GM10847 (cell line): Measurements from ENCODE around the gene SEC24D.

Experiments used
- POLR2A ChIP-seq: IDR thresholded peaks from 2 replicates; pipeline ENCODE4 v1.6.1; 2011; ENCODE audit not compliant: insufficient read length; ENCODE audit errors: extremely low read depth

SEC24D gene

DNA sequence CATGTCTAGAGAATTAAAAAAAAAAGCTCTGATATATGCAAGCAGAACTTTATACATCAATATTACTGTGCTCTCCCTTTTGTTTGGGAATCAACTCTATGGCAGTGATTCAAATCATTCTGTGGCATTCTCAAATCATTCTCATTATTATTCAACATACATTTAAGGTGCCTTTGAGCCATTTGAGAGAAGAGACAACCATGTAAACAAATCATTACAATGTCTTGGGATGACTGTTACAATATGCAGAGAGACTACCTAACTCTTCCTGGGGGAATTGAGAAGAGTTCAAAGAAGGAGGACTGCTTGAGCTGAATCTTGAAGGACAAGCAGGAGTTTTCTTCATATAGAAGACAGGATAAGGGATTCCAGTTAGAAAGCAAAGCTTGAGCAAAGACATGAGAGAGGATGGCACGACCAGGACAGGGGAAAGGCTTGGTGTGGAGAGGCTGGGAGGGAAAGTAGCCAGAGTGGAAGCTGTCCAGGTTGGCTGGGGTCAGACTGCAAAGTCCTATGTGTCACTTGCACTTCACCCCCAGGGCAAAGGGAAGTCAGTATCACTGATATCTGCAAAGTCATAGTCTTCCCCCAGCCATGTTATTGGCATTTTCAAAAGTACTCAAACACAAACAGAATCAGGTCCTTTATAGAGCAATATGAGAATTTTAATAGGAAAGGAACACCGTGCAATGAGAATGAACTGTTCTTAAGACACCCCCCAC lies 9.0 kb downstream of the SEC24D start:
- TF ChIP-seq POLR2A = no peak

DNA sequence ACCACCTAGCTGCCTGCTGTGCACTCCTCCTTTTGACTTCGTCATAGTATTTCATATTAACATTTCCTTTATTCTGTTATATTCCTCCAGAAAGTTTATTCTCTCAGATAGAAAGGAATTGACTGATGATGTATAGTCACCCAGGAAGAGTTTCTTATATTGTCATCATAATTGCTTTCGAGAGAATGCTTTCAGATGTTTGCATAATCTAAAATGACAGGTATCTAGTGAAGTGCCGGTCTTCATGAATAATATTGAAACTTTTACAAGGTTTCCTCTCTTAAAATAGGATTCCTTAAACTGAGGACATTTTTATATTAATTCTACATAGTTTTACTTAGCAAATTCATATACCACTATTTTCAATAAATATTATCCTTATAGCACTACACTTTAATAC lies 10.1 kb downstream of the SEC24D start:
- no peak for TF ChIP-seq POLR2A

DNA sequence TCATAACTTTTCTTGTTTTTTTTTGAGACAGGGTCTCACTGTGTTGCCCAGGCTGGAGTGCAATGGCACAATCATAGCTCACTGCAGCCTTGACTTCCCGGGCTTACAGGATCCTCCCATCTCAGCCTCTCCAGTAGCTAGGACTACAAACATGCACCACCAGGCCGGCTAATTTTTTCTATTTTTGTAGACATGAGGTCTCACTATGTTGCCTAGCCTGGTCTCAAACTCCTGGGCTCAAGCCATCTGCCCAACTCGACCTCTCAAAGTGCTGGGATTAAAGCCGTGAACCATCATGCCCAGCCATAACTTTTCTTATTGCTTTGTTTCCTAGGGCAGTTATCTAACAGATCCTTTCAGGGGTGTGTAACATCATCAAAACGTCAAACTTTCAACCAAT lies 11.8 kb downstream of the SEC24D start:
- TF ChIP-seq POLR2A = no peak

DNA sequence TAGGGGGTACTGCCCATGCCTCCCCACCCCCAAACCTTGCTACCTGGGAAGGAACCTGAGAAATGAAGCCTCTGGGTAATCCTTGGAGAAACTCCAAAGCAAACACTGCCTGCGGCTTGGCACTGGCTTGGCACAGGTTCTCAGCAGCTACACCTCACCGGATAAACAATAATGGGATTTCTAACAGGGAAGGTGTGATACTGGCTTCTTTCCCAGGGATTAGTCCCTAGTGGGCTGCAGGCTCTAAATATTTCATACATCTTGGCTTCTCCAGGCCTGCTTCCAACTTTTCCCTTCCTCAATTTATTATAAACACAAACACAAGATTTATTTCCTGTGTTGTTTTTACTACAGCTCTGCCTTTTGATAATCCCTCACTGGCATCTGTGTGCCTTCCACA lies 12.5 kb downstream of the SEC24D start:
- no peak for TF ChIP-seq POLR2A

DNA sequence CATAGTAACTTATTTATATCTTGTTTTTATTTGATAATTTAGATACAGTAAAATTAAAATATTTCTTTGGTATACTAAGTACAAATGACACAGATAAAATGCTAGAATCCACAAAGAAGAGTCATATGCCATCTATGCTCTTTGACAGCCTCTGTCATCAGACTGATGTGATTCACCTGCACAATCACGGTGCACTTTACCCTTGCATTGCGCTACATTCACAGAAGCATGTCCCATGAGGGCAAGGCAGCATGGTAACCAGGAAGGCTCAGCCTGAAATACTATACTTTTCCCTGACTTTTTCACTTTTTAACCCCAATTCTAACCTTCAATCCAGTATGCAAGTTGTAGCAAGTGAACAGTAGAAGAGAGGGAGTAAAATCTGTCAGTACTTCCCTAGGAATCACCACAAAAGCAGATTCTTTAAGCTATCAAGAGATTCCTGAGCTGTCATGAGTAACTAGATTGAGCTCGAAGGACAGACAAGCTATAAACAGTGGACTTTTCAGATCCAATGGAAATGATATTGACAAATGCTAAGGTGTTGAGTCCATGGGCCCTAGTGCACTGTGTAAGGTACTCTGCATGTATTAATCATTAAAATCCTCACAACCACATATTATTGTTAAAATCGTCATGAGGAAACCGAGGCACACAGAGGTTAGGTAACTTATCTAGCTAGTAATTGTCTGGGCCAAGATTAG lies 14.2 kb downstream of the SEC24D start:
- no peak for TF ChIP-seq POLR2A

DNA sequence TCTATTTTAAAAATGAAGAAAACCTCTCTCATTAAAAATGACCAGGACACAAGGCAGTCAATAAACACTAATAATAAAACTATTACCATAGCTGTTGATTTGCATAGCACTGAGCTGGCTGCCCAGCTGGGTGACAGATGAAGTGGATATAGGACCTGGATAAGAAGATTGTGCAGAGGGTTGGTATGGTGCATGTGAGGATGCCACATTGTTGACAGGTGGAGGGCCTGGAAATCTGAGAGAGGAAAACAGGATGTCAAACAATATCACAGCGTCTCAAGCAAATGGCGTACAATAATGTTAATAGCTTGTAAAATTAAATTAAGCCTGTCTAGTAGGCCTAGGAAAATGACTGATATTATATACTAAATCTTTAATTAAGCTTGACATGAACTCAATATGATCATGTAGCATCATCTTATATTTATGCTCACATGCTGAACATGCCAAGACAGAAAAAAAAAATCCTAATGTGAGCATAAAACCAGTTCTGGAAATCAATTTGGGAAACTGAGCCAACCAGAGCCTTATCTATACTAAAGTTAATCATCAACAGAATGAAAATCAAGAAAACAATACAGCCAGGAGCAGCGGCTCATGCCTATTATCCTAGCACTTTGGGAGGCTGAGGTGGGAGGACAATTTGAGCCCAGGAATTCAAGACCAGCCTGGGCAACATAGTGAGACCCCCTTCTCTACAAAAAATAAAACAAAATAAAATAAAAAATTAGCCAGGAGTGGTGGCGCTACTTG lies 18.6 kb downstream of the SEC24D start:
- no peak for TF ChIP-seq POLR2A

DNA sequence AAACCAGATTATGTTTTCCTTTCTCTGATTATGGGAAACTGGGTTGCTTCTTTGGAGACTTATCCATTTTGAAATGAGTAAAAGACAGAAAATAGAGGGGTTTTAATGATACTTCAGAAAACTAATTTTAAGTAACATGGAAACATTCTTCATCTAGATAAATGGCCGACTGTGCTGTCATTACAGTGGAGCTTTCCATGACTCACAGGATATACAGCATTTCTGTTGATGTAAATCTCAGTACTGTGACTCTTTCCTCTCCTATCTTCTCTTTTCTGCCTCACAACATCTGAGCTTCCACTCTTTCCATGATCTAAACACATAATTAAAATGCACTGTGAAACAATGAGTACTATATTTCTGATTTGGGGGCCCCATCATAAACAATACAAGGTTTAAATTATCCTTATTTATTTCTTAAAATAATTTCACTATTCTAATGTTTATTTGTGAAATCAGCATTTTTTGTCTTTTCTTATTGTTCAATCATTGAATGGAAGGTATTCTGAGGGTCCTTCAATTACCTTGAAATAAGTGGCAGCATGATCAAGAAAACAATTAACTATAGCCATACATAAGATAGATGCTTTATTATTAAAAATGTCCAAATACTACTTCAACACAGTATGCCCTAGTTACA lies 19.3 kb downstream of the SEC24D start:
- no peak for TF ChIP-seq POLR2A

DNA sequence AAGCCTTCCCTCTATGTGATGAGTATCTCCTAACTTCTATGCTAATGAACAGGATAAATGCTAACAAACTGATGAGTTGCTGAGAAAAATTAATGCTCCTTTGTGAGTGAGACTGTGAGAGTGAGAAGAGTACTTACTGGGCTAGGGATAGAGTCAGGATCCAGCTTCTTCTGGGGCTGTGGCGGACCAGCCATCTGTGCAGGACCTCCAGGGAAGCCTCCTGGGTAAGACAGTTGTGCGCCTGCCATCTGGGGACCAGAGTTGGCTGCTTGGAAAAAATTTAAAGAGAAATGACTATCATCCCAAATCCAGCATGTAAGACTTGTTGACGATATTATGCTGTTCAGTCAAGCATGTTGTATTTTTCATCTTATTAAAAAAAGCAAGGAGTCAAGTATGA lies 21.0 kb downstream of the SEC24D start:
- TF ChIP-seq POLR2A = no peak

DNA sequence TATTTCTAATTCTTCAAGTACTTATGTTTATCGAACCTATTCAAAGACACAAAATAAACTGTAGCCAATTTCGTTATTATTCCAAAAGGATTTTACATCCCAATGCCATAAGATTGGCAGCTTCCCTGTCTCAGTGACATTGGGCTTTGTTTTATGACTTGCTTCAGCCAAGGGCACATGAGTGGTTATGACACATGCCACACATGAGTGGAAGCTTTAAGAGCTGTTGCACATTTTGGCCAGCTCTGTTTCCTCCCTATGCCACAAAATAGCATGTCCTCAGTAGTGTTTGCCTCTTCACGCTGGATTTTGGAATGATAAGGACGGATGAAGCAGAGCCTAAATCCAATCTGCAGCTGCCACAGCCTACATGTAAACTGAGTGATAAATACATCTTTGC lies 21.9 kb downstream of the SEC24D start:
- TF ChIP-seq POLR2A = no peak

DNA sequence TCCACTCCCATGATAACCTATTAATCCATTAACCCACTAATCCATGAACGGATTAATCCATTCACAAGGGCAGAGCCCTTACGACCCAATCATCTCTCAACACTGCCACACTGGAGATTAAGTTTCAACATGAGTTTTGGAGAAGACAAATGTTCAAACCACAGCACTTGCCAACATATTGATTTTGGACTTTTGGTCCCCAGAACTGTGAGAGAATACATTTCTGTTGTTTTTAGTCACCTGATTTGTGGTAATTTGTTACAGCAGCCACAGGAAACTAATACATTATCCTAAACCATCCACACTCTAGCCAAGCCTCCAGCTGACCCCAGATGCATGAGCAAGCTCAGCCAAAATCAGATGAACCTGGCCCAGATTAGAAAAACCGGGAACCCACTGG lies 22.4 kb downstream of the SEC24D start:
- no peak for TF ChIP-seq POLR2A

DNA sequence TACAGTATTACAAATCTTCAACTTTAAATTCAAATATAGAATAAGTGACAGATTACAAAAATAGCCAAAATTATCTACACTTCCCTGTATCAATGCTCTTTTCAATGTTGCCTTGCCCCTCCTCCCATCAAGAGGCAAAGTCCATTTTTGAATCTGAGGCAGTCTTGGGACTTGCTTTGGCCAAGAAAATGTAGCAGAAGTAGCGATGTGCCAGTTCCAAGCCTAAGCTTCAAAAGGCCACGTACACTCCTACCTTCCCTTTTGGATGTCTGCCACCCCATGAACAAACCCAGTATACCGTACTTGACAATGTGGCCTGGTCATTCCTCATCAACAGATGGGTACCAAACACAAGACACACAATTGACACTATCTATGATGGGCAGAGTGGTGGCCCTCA lies 24.1 kb downstream of the SEC24D start:
- TF ChIP-seq POLR2A = no peak

DNA sequence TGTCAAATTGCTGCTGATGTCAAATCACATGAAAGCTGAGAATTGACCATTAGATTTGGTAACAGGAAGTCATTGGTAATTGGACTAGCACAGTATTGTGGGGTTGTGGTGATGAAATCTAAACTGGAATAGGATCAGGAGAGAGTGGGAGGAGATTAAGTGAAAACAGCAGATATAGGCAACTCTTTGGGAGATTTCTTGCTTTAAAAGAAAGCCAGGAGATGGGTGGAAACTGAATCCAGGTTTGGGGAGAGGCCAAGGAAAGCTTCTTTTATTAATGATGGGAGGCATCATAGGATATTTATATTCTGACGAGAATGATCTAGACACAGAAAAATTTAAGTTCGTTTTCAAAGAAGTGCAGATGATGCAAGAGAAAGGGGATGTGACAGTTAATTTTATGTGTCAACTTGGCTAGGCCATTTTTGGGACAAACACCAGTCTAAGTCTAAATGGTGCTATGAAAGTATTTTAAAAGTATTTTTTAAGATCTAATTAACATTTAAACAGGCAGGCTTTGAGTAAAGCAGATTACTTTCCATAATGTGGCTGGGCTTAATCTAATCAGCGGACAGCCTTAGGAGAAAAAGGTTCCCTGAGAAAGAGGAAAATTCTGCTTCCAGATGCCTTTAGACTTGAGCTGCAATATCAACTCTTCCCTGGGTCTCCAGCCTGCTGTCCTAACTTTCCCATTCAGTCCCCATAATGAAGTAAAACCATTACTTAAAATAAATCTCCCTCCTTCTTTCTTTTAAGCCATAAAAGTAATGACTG lies 24.7 kb downstream of the SEC24D start:
- TF ChIP-seq POLR2A = no peak

DNA sequence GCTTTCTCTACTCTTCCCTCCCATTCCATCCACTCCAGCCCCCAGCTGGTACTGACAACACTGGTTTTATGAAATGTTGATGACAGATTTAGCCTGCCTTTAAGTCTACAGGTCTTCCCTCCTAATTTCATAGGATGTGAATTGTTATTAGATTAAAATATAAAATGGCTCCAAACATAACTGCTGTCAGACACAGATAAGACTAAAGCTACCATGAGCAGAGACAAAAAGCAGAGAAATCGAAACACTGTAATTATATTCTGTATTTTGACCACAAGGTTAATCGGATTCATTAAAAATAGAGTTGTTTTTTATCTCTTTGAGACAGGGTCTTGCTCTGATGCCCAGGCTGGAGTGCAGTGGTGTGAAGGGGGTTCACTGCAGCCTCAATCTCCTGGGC lies 28.3 kb downstream of the SEC24D start:
- no peak for TF ChIP-seq POLR2A

DNA sequence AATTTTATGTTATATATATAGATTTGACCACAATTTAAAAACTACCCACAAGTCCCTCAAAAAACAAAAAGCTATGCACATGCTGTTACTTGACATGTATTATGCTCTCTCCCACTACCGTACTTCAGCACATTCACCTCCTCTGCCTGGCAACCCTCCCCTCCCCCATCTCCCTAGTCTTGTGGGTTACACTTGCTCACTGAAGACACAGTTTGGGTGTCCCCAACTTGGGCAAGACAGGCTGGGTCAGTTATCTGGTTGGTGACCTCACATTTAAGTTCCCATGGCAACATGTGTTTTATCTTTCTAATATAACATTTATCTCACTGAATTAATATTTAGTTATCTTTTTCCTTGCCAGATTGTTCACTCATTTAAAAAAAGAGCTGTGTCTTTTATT lies 32.7 kb downstream of the SEC24D start:
- no peak for TF ChIP-seq POLR2A
